CD4-positive, alpha-beta memory T cell (primary cell): Measurements from ENCODE around the gene LRRC45. TPM values are rescaled to one million over a fixed set of nuclear protein-coding genes. Genes with fewer than 3 reads are reported as not detected.

Source experiments
- CTCF ChIA-PET: fragments of 350-600 bp; sonication (Branson Sonifier 250); formaldehyde crosslinking; loops from one replicate; lab custom pipeline; 2021; ENCODE audit warnings: inconsistent platforms; ENCODE audit not compliant: partially characterized antibody; lab: Charles Lee
- POLR2A ChIA-PET: fragments of 350-600 bp; sonication (Branson Sonifier 250); formaldehyde crosslinking; loops from one replicate; lab custom pipeline; 2021; ENCODE audit not compliant: partially characterized antibody; lab: Charles Lee
- DNase-seq, 5 donors: peaks; one replicate each; pipeline versions ENCODE4 v3.0.0 to v3.0.0-alpha.2; 2020 to 2022; ENCODE audit warnings: mixed read lengths in 1 of 5
- H3K27ac ChIP-seq: one replicate; pipeline ENCODE4 v1.7.0; 2013; ENCODE audit warnings: low read depth, low read length
- H3K27me3 ChIP-seq: 2 replicates; pipeline ENCODE4 v1.7.0; 2013; ENCODE audit warnings: mild to moderate bottlenecking, low read length, moderate library complexity; ENCODE audit not compliant: insufficient read depth
- H3K36me3 ChIP-seq: 2 replicates; pipeline ENCODE4 v1.7.0; 2013; ENCODE audit warnings: mild to moderate bottlenecking, low read length, moderate library complexity; ENCODE audit not compliant: insufficient read depth
- H3K4me1 ChIP-seq: 2 replicates; pipeline ENCODE4 v1.7.0; 2013; ENCODE audit warnings: mild to moderate bottlenecking, low read length, moderate library complexity; ENCODE audit not compliant: insufficient read depth
- H3K4me3 ChIP-seq, 2 donors: one replicate each; pipeline ENCODE4 v1.7.0; 2013; ENCODE audit warnings: low read length in 2 of 2, mild to moderate bottlenecking in 1 of 2
- H3K9me3 ChIP-seq, 2 donors: one replicate each; pipeline ENCODE4 v1.7.0; 2013; ENCODE audit warnings: low read length in 2 of 2, control low read depth in 1 of 2; ENCODE audit not compliant: control insufficient read depth in 1 of 2
- H3K27ac Mint-ChIP-seq, 7 donors: one replicate each; pipeline ENCODE4 v1.8.0; 2020 to 2021; ENCODE audit warnings: mixed read lengths in 7 of 7, mild to moderate bottlenecking in 6 of 7, inconsistent platforms in 3 of 7, moderate library complexity in 3 of 7
- H3K27me3 Mint-ChIP-seq, 2 donors: one replicate each; pipeline ENCODE4 v1.8.0; 2020 to 2021; ENCODE audit warnings: mixed read lengths in 2 of 2
- H3K36me3 Mint-ChIP-seq, 2 donors: one replicate each; pipeline ENCODE4 v1.8.0; 2020 to 2021; ENCODE audit warnings: mixed read lengths in 2 of 2, inconsistent platforms in 1 of 2, mild to moderate bottlenecking in 1 of 2
- H3K4me1 Mint-ChIP-seq, 4 donors: one replicate each; pipeline ENCODE4 v1.8.0; 2020 to 2021; ENCODE audit warnings: mixed read lengths in 4 of 4, mild to moderate bottlenecking in 1 of 4
- H3K4me3 Mint-ChIP-seq, 8 donors: one replicate each; pipeline ENCODE4 v1.8.0; 2020 to 2021; ENCODE audit warnings: mixed read lengths in 8 of 8, mild to moderate bottlenecking in 7 of 8, moderate library complexity in 6 of 8, inconsistent platforms in 3 of 8
- H3K9me3 Mint-ChIP-seq, 8 donors: one replicate each; pipeline ENCODE4 v1.8.0; 2020 to 2021; ENCODE audit warnings: mixed read lengths in 8 of 8, mild to moderate bottlenecking in 5 of 8, inconsistent platforms in 3 of 8, moderate library complexity in 1 of 8
- intact Hi-C: fragments of 100-400 bp; cut with micrococcal nuclease; formaldehyde crosslinking; loops from one replicate; pipeline ENCODE4 v1.15.1; 2023
- polyA plus RNA-seq, 2 donors: library from polyadenylated mRNA; unstranded; fragments of 300-500 nt; fragmentation: Illumina TruSeq; gene quantifications; one replicate each; pipeline ENCODE4 v1.2.3, GENCODE V29; 2021
- total RNA-seq, 2 experiments: library from RNA; stranded (reverse); gene quantifications; one replicate each; pipeline ENCODE4 v1.2.3, GENCODE V29; 2021

LRRC45 gene
- total and polyA plus RNA-seq, 4 experiments from 2014 or later = 5.7 to 18.7 (median 13.1) TPM

DNA sequence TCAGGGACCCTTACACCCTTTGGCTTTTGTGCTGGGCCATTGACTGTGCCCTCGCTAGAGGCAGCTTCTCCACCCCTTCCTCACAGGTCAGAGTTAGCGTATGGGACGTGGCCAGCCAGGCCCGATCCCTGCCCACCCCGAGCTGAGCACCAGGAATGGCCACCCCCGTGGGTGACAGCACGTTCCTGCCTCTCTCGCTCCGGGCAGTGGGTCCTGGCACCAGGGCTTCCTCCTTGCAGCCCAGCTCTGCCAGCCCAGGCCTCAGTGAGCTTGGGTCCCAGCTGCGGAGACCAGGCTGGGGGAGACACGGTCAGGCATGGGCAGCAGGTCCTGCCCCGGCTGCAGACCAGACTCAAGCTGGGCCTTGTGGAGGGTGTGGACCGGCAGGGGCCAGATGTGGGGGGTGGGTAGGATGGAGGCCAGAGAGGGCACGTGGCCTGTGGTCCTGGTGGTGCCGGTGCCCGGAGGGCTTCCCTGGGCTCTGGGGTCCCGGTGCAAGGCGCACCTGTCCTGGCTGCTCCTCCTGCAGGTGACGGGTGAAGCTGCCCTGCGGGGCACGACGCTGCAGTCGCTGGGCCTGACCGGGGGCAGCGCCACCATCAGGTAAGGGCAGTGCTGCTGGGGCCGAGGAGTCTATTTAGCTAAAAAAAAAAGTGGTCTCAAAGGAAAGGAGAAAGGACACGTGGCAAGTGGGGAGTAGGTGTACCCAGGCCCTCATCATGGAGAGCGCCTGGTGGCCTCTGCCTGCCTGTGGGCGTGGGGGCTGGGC lies 27.5 kb upstream of the LRRC45 start:
- Histone ChIP-seq H3K36me3 (no peaks in the 10 kb centered on the region), H3K9me3 (no peaks in the 10 kb centered on the region), H3K27ac (no peak overlapping the region), H3K4me3 (no peak overlapping the region), H3K27me3 (no peaks in the 10 kb centered on the region), H3K4me1 (no peaks in the 10 kb centered on the region)
- Mint-ChIP-seq H3K27ac (peak overlapping the region in 1 of 7 donors; percentile 37), H3K27me3 (no peaks in the 10 kb centered on the region), H3K4me1 (peaks cover 2 to 5% (median 2%) of the 10 kb centered on the region in 4 donors), H3K4me3 (no peak overlapping the region), H3K9me3 (no peaks in the 10 kb centered on the region), H3K36me3 (peaks cover 2 to 7% of the 10 kb centered on the region in 2 donors)
- intact Hi-C loops = no loop called here
- POLR2A ChIA-PET = interaction anchor here (1.3 kb wide), 1 partner anchor 19 kb away, joined by 3 read pairs; the partner anchor contains the start of gene ASPSCR1
- no peak for DNase-seq
- CTCF ChIA-PET = no interaction called here

DNA sequence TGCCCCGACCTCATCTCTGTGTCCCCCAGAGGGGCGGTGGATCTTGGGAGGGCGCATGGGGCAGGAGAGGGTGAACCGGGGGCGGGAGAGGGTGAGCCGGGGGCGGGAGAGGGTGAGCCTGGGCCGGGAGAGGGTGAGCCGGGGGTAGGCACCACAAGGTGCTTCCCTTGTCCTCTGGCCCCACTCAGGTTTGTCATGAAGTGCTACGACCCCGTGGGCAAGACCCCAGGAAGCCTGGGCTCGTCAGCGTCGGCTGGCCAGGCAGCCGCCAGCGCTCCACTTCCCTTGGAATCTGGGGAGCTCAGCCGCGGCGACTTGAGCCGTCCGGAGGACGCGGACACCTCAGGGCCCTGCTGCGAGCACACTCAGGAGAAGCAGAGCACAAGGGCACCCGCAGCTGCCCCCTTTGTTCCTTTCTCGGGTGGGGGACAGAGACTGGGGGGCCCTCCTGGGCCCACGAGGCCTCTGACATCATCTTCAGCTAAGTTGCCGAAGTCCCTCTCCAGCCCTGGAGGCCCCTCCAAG lies 26.8 kb upstream of the LRRC45 start:
- no peaks in the 10 kb centered on the region for H3K36me3 ChIP-seq
- no peaks in the 10 kb centered on the region for H3K27me3 Mint-ChIP-seq
- H3K4me1 ChIP-seq = no peaks in the 10 kb centered on the region
- DNase-seq = no peak
- H3K36me3 Mint-ChIP-seq = peaks cover 2 to 7% of the 10 kb centered on the region in 2 donors
- intact Hi-C loops = no loop called here
- peaks cover 0 to 2% (median 0%) of the 10 kb centered on the region in 4 donors for H3K4me1 Mint-ChIP-seq
- ChIA-PET CTCF (no interaction called here), POLR2A (interaction anchor here (1.3 kb wide), 1 partner anchor 19 kb away, joined by 3 read pairs; the partner anchor contains the start of gene ASPSCR1)
- no peak overlapping the region for H3K27ac ChIP-seq
- H3K9me3 ChIP-seq = no peaks in the 10 kb centered on the region
- H3K9me3 Mint-ChIP-seq = no peaks in the 10 kb centered on the region
- no peaks in the 10 kb centered on the region for H3K27me3 ChIP-seq
- no peak overlapping the region for H3K27ac Mint-ChIP-seq
- H3K4me3 ChIP-seq = no peak overlapping the region
- H3K4me3 Mint-ChIP-seq = no peak overlapping the region

DNA sequence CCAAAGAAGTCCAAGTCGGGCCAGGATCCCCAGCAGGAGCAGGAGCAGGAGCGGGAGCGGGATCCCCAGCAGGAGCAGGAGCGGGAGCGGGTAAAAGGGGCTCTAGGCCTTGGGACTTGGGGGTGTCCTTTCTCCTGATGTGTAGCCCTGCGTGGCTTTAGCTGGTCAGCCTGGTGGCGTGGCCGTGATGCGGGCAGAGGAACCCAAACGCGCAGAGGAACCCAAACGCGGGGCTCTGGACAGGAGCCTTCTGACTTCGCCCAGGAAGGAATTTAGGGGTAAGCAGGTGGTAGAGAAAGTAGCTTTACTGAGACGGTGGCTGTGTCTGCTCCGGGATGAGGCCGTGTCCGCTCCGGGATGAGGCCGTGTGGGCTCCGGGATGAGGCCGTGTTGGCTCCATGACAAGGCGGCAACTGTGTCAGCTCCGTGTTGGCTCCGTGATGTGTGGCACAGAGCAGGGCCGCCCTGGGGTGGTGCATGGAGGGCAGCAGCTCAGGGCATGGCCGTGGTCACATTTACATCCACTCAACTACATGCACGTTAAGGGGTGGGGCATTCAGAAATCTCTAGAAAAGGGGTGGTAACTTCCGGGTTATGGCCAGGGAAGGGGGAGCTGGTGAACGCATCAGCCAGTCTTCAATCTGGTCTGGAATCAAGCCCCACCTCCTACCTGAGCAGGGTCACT lies 26.2 kb upstream of the LRRC45 start:
- POLR2A ChIA-PET = interaction anchor here (0.6 to 1.3 kb wide), 2 partner anchors 20 kb away, joined by 3 read pairs; partner anchors contain the start of gene ASPSCR1

DNA sequence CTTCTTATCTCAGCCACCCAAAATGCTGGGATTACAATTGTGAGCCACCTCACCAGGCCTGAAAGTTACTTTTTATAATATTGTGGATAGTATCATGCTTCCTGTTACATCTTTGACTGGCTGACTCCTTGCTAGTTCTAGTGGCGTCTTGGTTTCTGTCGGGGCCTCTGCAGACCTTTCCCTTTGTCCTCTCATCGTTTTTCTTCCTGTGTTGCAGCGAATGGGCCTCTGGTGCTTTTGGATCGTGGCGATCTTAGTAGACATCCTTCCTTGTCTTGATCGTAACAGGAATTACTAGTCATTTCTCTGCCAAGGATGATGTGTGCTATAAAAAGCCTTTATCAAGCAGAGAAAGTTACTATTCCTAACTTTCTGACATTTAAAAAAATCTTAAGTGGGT lies 24.9 kb upstream of the LRRC45 start:
- Mint-ChIP-seq H3K4me3 (no peak overlapping the region), H3K36me3 (peaks cover 2 to 7% of the 10 kb centered on the region in 2 donors), H3K4me1 (no peaks in the 10 kb centered on the region), H3K27ac (no peak overlapping the region), H3K27me3 (no peaks in the 10 kb centered on the region), H3K9me3 (no peaks in the 10 kb centered on the region)
- ChIA-PET POLR2A (no interaction called here), CTCF (no interaction called here)
- Histone ChIP-seq H3K27me3 (no peaks in the 10 kb centered on the region), H3K36me3 (no peaks in the 10 kb centered on the region), H3K4me3 (no peak overlapping the region), H3K4me1 (no peaks in the 10 kb centered on the region), H3K27ac (no peak overlapping the region), H3K9me3 (no peaks in the 10 kb centered on the region)
- DNase-seq = no peak
- intact Hi-C loops = no loop called here

More for the DNA sequence above, 26.2 kb upstream of the LRRC45 start:
- DNase-seq = no peak
- no peak overlapping the region for H3K4me3 Mint-ChIP-seq
- H3K9me3 Mint-ChIP-seq = no peaks in the 10 kb centered on the region
- intact Hi-C loops = no loop called here
- Histone ChIP-seq H3K4me3 (no peak overlapping the region), H3K36me3 (no peaks in the 10 kb centered on the region), H3K27ac (no peak overlapping the region), H3K27me3 (no peaks in the 10 kb centered on the region), H3K9me3 (no peaks in the 10 kb centered on the region), H3K4me1 (no peaks in the 10 kb centered on the region)
- H3K36me3 Mint-ChIP-seq = peaks cover 2 to 7% of the 10 kb centered on the region in 2 donors
- no peaks in the 10 kb centered on the region for H3K27me3 Mint-ChIP-seq
- no peaks in the 10 kb centered on the region for H3K4me1 Mint-ChIP-seq
- CTCF ChIA-PET = no interaction called here
- H3K27ac Mint-ChIP-seq = peak overlapping the region in 1 of 7 donors; percentile 42

DNA sequence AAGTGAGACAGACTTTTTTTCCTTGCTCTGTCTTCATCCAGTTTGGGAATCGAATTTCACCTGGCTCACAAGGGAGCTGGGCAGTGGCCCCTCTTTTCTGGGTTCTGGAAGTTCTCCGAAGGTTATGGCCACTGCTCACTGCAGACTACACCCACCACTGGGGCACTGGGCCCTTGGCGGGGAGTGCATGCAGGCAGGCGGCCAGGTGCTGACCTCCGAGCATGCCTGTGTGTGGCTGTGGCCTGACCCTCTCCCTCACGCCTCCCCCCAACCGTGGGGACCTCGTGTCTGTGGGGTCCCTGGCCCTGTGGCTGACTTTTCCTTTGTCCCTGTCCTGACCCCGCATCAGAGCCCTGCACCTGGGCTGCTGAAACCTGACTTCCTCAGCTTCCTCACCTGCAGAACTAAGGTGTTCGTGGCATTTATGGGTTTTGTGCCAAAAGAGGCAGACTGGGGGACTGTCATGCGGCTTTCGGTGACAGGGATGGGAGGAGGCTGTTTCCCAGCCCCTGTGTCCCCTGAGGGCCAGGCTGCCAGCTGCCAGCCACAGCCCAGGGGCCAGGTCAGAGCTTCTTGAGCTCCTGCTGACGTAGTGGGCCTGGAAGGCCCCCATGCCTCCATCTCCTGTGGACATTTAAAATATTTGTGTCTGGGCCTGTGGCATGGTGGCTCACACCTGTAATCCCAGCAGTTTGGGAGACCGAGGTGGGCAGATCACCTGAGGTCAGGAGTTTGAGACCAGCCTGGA lies 24.2 kb upstream of the LRRC45 start:
- H3K27me3 Mint-ChIP-seq = no peaks in the 10 kb centered on the region
- no peaks in the 10 kb centered on the region for H3K27me3 ChIP-seq
- no peak overlapping the region for H3K4me3 ChIP-seq
- intact Hi-C loops = no loop called here
- H3K4me3 Mint-ChIP-seq = no peak overlapping the region
- ChIA-PET CTCF (no interaction called here), POLR2A (no interaction called here)
- DNase-seq = no peak
- H3K36me3 ChIP-seq = no peaks in the 10 kb centered on the region
- H3K36me3 Mint-ChIP-seq = peaks cover 2 to 4% of the 10 kb centered on the region in 2 donors
- no peaks in the 10 kb centered on the region for H3K4me1 ChIP-seq
- H3K27ac Mint-ChIP-seq = no peak overlapping the region
- no peak overlapping the region for H3K27ac ChIP-seq
- H3K4me1 Mint-ChIP-seq = no peaks in the 10 kb centered on the region
- H3K9me3 Mint-ChIP-seq = no peaks in the 10 kb centered on the region
- no peaks in the 10 kb centered on the region for H3K9me3 ChIP-seq

DNA sequence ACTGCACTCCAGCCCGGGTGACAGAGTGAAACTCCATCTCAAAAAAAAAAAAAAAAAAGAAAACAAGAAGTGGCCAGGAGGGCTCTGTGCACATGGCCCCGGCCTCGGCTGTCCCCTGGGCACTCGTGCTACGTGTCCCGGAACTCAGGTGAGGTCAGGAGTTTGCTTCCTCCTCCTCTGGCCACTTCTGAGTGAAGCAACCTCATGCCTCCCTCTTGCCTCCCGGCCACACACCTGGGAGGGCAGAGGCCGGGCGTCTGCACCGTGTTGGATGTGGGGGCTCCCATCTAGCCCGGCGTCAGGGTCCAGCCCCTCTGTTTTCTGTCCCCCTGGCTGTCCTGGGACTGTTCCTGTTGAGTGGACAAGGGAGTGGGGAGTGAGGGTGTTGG lies 23.5 kb upstream of the LRRC45 start:
- H3K36me3 ChIP-seq = no peaks in the 10 kb centered on the region
- CTCF ChIA-PET = no interaction called here
- Mint-ChIP-seq H3K4me3 (no peak overlapping the region), H3K27me3 (no peaks in the 10 kb centered on the region), H3K9me3 (no peaks in the 10 kb centered on the region), H3K36me3 (peaks cover 2 to 4% of the 10 kb centered on the region in 2 donors), H3K4me1 (no peaks in the 10 kb centered on the region), H3K27ac (no peak overlapping the region)
- no peaks in the 10 kb centered on the region for H3K4me1 ChIP-seq
- no peak overlapping the region for H3K4me3 ChIP-seq
- H3K27me3 ChIP-seq = no peaks in the 10 kb centered on the region
- no peaks in the 10 kb centered on the region for H3K9me3 ChIP-seq
- H3K27ac ChIP-seq = no peak overlapping the region
- POLR2A ChIA-PET = no interaction called here
- intact Hi-C loops = no loop called here
- no peak for DNase-seq
